HFFc6 (cell line): Measurements from ENCODE around the gene ZNF836. TPM values are rescaled to one million over a fixed set of nuclear protein-coding genes. Genes with fewer than 3 reads are reported as not detected.
A peak's percentile ranks its signal among the peaks of the same experiment; 100 is the strongest.

Experiments
- DNase-seq: peaks from one replicate; pipeline ENCODE4 v3.0.0-alpha.2; 2018
- H3K27ac Mint-ChIP-seq: 2 replicates; pipeline ENCODE4 v1.8.0; 2020; ENCODE audit warnings: mild to moderate bottlenecking, mixed read lengths
- H3K27me3 Mint-ChIP-seq: 2 replicates; pipeline ENCODE4 v1.8.0; 2021; ENCODE audit warnings: mild to moderate bottlenecking, moderate library complexity, mixed read lengths; ENCODE audit not compliant: insufficient read depth
- H3K36me3 Mint-ChIP-seq: 2 replicates; pipeline ENCODE4 v1.8.0; 2021; ENCODE audit warnings: low read depth, mixed read lengths
- H3K4me1 Mint-ChIP-seq: 2 replicates; pipeline ENCODE4 v1.8.0; 2020; ENCODE audit warnings: low read depth, mixed read lengths
- H3K4me3 Mint-ChIP-seq: 2 replicates; pipeline ENCODE4 v1.8.0; 2020; ENCODE audit warnings: mild to moderate bottlenecking, moderate library complexity, mixed read lengths
- H3K9me3 Mint-ChIP-seq: 2 replicates; pipeline ENCODE4 v1.8.0; 2020; ENCODE audit warnings: mild to moderate bottlenecking, mixed read lengths
- CTCF ChIP-seq: fragments of 200-600 bp; sonication (generic); IDR thresholded peaks from 2 replicates; pipeline ENCODE4 v1.5.0; 2021; ENCODE audit warnings: antibody characterized with exemption, mild to moderate bottlenecking
- total RNA-seq, 6 experiments: library from RNA; stranded (reverse); fragmentation: NEBNext Ultra II Directional; extraction: Animal tissue kit (Norgen Biotek cat#: 25700); gene quantifications; 2 replicates in 1 of 6; 3 replicates in 5 of 6; pipeline ENCODE4 v1.2.3, GENCODE V29; 2021

The ZNF836 gene
- total RNA-seq, 6 experiments from 2014 or later = 4.6 to 7.0 (median 5.9) TPM

DNA sequence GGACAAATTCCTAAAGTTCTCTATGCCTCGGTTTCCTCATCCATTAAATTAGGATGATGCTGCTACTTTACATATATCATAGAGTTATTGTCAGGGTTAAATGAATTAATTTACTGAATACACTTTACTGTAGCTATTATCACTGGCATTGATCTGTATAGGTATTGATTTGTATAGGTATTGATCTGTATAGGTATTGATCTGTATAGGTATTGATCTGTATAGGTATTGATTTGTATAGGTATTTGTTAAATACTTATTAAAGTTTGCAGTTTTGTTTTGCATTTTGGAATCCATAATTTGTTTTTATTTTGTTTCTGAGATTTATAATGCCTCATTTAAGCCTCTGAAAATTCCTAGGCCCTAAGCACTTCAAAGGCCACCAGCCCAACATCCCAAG is 16.0 kb upstream of the ZNF836 start:
- DNase-seq = no peak
- Mint-ChIP-seq H3K4me1 (peaks cover 27% of the 10 kb centered on the region), H3K27ac (no peak overlapping the region), H3K4me3 (no peak overlapping the region), H3K27me3 (peaks cover 8% of the 10 kb centered on the region), H3K36me3 (peaks cover 16% of the 10 kb centered on the region), H3K9me3 (no peaks in the 10 kb centered on the region)
- no peak for TF ChIP-seq CTCF

DNA sequence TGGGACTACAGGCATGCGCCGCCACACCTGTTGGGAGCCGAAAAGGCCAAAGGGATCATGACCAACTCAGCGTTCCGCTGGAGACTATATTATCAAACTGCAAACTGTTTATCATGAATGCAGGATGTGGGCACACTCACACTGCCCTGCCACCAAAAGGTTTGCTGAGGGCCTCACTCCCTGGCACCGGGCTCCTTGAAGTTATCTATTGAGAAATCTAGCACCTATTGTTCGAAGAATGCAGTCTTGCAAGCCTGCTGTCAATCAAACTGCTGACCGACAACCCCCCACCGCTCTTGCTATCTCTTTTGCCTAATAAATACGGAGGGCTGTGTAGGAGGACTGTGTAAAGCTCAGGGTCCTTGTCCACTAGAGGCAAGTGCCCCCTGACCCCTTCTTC is 5.2 kb upstream of the ZNF836 start:
- Mint-ChIP-seq H3K4me3 (no peak overlapping the region), H3K36me3 (peaks cover 5% of the 10 kb centered on the region; the same call in 1 of the 2 replicates), H3K27ac (no peak overlapping the region), H3K27me3 (no peaks in the 10 kb centered on the region; the same call in 1 of the 2 replicates), H3K9me3 (peaks cover 10% of the 10 kb centered on the region), H3K4me1 (peaks cover 5% of the 10 kb centered on the region)
- DNase-seq = no peak
- no peak for TF ChIP-seq CTCF

GRCh38 chr19:52172347-52172746 is 926 bp upstream of the ZNF836 start:
- H3K9me3 Mint-ChIP-seq = peaks cover 11% of the 10 kb centered on the region
- peak overlapping the region; percentile 96; the same call in 1 of the 2 replicates for H3K4me3 Mint-ChIP-seq
- no peak for TF ChIP-seq CTCF
- peaks cover 1% of the 10 kb centered on the region for H3K27me3 Mint-ChIP-seq
- peaks cover 16% of the 10 kb centered on the region for H3K4me1 Mint-ChIP-seq
- H3K36me3 Mint-ChIP-seq = peaks cover 20% of the 10 kb centered on the region
- H3K27ac Mint-ChIP-seq = no peak overlapping the region
- DNase-seq = no peak

DNA sequence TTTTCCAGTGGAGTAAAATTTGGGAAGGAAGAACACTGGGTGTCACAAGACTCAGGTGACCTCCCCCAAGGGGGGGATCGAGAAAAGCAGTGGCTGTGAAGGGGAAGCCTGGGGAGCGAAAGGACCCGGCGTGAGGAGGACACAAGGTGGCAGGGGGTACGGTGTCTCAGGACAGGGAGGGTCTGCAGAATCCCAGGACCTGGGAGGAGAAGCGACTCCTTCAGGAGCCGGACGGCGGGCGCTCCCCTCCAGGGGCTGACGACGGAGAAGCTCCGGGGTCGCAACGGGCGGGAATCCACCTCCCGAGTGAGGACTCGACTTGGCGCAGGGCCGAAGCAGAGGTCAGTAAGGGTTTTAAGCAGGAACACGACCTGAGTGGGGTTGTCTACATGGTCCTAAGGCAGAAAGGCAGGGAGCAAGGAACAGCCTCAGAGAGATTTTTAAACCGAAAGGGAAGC is 529 bp downstream of the ZNF836 start:
- TF ChIP-seq CTCF = no peak
- Mint-ChIP-seq H3K27ac (peak overlapping the region; percentile 79), H3K4me1 (peaks cover 16% of the 10 kb centered on the region), H3K9me3 (peaks cover 12% of the 10 kb centered on the region), H3K36me3 (peaks cover 20% of the 10 kb centered on the region), H3K4me3 (peak overlapping the region; percentile 96), H3K27me3 (peaks cover 1% of the 10 kb centered on the region; the same call in 1 of the 2 replicates)
- DNase-seq = no peak

- H3K4me1 Mint-ChIP-seq = peaks cover 16% of the 10 kb centered on the region
- H3K27ac Mint-ChIP-seq = peak overlapping the region; percentile 79
- peaks cover 7% of the 10 kb centered on the region for H3K9me3 Mint-ChIP-seq
- peaks cover 1% of the 10 kb centered on the region; the same call in 1 of the 2 replicates for H3K27me3 Mint-ChIP-seq
- peaks cover 24% of the 10 kb centered on the region for H3K36me3 Mint-ChIP-seq
- no peak for DNase-seq
- no peak for TF ChIP-seq CTCF
- peak overlapping the region; percentile 96 for H3K4me3 Mint-ChIP-seq
Measured at GRCh38 chr19:52170304-52170703, 1.1 kb downstream of the ZNF836 start.
